ENCODE measurements around the gene DENND1A.

The DENND1A gene

GRCh38 chr9:123717581-123718175 lies 212.2 kb downstream of the DENND1A start:
- no peak for DNase-seq

- no peak for DNase-seq
These were observed 213.5 kb downstream of the DENND1A start for GRCh38 chr9:123716339-123716945.

- no peak for DNase-seq
These were observed 214.7 kb downstream of the DENND1A start for GRCh38 chr9:123715258-123715657.

GRCh38 chr9:123713282-123713681 lies 216.6 kb downstream of the DENND1A start:
- no peak for DNase-seq

- no peak for DNase-seq
These were observed 217.5 kb downstream of the DENND1A start for GRCh38 chr9:123712399-123712798.

- no peak for DNase-seq
These were observed 219.6 kb downstream of the DENND1A start for GRCh38 chr9:123710299-123710698.

GRCh38 chr9:123702483-123702882 lies 227.4 kb downstream of the DENND1A start:
- no peak for DNase-seq

GRCh38 chr9:123697686-123698085 lies 232.2 kb downstream of the DENND1A start:
- DNase-seq: no peak

GRCh38 chr9:123696476-123696875 lies 233.4 kb downstream of the DENND1A start:
- no peak for DNase-seq

- DNase-seq: no peak
These were observed 234.5 kb downstream of the DENND1A start for GRCh38 chr9:123695386-123695785.

- no peak for DNase-seq
These were observed 238.1 kb downstream of the DENND1A start for GRCh38 chr9:123691765-123692303.

GRCh38 chr9:123689701-123690428 lies 240.1 kb downstream of the DENND1A start:
- DNase-seq: no peak

GRCh38 chr9:123687246-123687751 lies 242.6 kb downstream of the DENND1A start:
- DNase-seq: no peak

GRCh38 chr9:123686829-123687192 lies 243.1 kb downstream of the DENND1A start:
- no peak for DNase-seq

GRCh38 chr9:123686131-123686828 lies 243.6 kb downstream of the DENND1A start:
- DNase-seq: no peak

GRCh38 chr9:123685489-123686083 lies 244.3 kb downstream of the DENND1A start:
- no peak for DNase-seq

- no peak for DNase-seq
These were observed 245.4 kb downstream of the DENND1A start for GRCh38 chr9:123684393-123685149.

- DNase-seq: no peak
These were observed 247.2 kb downstream of the DENND1A start for GRCh38 chr9:123682746-123683145.

- DNase-seq: no peak
These were observed 249.6 kb downstream of the DENND1A start for GRCh38 chr9:123680352-123680751.

- no peak for DNase-seq
These were observed 250.5 kb downstream of the DENND1A start for GRCh38 chr9:123679330-123679987.

- DNase-seq: no peak
These were observed 251.0 kb downstream of the DENND1A start for GRCh38 chr9:123678878-123679329.

Measured in NCI-H526 treated with DMSO at 0.1 percent for 48 hours (cell line).